ENCODE measurements around the gene UTP20. TPM values are rescaled to one million over a fixed set of nuclear protein-coding genes. Genes with fewer than 3 reads are reported as not detected.

Gene UTP20
- polyA plus RNA-seq, 1 of the 3 experiments (the other 2 are of a cell fraction), result 5.7 TPM

DNA sequence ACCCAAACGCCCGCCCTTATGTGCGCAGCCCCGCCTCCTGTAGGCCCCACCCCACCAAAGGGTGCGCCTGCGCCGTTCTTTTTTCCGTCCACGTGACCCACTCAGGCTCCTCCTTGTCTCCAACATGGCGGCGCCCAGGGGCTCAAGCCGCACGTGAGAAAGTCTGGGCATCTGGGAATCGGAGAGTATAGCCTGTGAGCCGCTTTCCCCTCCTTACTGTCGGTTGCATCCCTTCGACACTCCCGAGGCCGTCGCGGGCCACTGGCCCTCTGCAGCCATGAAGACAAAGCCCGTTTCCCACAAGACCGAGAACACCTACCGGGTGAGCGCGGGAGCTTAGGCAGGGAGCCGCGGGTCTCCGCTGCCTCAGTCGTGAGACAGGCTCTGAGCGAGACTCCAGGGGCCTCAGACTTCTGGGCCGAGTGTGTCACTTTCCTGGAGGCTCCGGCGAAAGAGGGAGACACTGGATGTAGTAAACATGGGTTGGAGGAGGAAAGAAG is at the start of gene UTP20 (continued):
- TF ChIP-seq, protein P1, sequence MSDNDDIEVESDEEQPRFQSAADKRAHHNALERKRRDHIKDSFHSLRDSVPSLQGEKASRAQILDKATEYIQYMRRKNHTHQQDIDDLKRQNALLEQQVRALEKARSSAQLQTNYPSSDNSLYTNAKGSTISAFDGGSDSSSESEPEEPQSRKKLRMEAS (IDR thresholded peaks at IDR 0.05; ENCODE audit: low read depth), result peak; percentile 100
- TF ChIP-seq NRF1 (IDR thresholded peaks at IDR 0.05; ENCODE audit: low read depth, low read length) (peak; percentile 85), RFX5 (IDR thresholded peaks at IDR 0.05; ENCODE audit: low read length) (no peak), EP300 (IDR thresholded peaks at IDR 0.05; ENCODE audit: borderline replicate concordance in 1 of 2, low read depth in 1 of 2, low read length in 1 of 2) (no peak), NFIC (IDR thresholded peaks at IDR 0.05; ENCODE audit: borderline replicate concordance) (no peak)
- TF ChIP-seq, protein P2, sequence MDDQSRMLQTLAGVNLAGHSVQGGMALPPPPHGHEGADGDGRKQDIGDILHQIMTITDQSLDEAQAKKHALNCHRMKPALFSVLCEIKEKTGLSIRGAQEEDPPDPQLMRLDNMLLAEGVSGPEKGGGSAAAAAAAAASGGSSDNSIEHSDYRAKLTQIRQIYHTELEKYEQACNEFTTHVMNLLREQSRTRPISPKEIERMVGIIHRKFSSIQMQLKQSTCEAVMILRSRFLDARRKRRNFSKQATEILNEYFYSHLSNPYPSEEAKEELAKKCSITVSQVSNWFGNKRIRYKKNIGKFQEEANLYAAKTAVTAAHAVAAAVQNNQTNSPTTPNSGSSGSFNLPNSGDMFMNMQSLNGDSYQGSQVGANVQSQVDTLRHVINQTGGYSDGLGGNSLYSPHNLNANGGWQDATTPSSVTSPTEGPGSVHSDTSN (IDR thresholded peaks at IDR 0.05), result no peak

DNA sequence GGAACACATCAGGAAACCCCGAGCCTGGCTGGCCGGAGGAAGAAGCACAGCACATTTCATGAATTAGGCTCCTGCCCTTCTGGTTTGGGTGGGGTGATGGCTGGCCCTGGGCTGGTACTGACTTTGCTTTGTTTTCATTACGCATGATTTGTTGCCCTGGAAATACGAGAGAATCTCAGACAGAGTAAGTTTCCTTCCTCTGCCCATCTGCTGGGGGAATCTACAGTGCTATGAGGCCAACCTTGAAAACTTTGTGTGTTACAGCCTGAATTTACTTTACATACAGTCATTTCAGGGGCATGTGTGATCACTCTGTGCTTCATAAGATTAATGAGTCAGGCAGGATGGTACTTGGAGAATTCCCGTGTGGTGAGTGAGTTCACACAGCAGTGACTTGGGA is 49.4 kb upstream of the UTP20 start:
- Histone ChIP-seq H3F3A (replicated peaks; ENCODE audit: insufficient read depth) (peaks cover 7% of the 10 kb centered on the region), H3K4me2 (peak overlapping the region; percentile 39; the same call in 1 of the 2 replicates), H3K27ac (ENCODE audit: low read depth in 2 of 2, low read length in 1 of 2) (peak overlapping the region in 1 of 2 experiments; percentile 88; a peak in 2 of 4 replicates), H3K36me3 (replicated peaks in 1 of 2; ENCODE audit: control insufficient read depth in 1 of 2, insufficient read depth in 2 of 2, low read length in 1 of 2) (no peaks in the 10 kb centered on the region), H2AFZ (ENCODE audit: low read depth) (peak overlapping the region; percentile 64; the same call in 1 of the 2 replicates), H3K79me2 (ENCODE audit: insufficient read depth) (no peaks in the 10 kb centered on the region), H3K4me1 (ENCODE audit: control insufficient read depth in 1 of 2, insufficient read depth in 2 of 2, low read depth in 1 of 2, low read length in 1 of 2) (no peaks in the 10 kb centered on the region; a peak in 1 of 4 replicates), H3K9me3 (no peaks in the 10 kb centered on the region), H4K20me1 (ENCODE audit: insufficient read depth) (no peaks in the 10 kb centered on the region), H3K9ac (peak overlapping the region; percentile 53), H3K9me2 (no peaks in the 10 kb centered on the region), H3K4me3 (ENCODE audit: low read depth in 2 of 2, low read length in 1 of 2) (no peak overlapping the region; a peak in 1 of 4 replicates), H3K27me3 (ENCODE audit: insufficient read depth) (no peaks in the 10 kb centered on the region)
- 4% methylated on average over 5 of the region's 5 CpGs for WGBS (ENCODE audit: low lambda C conversion rate)
- POLR2A ChIA-PET, result no interaction called here
- no peak for DNase-seq
- no peak for TF ChIP-seq POLR2AphosphoS5 (IDR thresholded peaks at IDR 0.05; ENCODE audit: low read depth, low read length)
- no peak for TF ChIP-seq TEAD4 (IDR thresholded peaks at IDR 0.05; ENCODE audit: borderline replicate concordance, insufficient read depth)
- peak; percentile 16; the same call in 1 of the 2 replicates for TF ChIP-seq RXRA (IDR thresholded peaks at IDR 0.05; ENCODE audit: borderline replicate concordance, low read depth)
- TF ChIP-seq, protein P3, sequence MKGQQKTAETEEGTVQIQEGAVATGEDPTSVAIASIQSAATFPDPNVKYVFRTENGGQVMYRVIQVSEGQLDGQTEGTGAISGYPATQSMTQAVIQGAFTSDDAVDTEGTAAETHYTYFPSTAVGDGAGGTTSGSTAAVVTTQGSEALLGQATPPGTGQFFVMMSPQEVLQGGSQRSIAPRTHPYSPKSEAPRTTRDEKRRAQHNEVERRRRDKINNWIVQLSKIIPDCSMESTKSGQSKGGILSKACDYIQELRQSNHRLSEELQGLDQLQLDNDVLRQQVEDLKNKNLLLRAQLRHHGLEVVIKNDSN (IDR thresholded peaks at IDR 0.05; ENCODE audit: borderline replicate concordance, low read depth), result no peak
- peak; percentile 59 for TF ChIP-seq TCF12 (IDR thresholded peaks at IDR 0.05)
- TF ChIP-seq CHD2 (IDR thresholded peaks at IDR 0.05; ENCODE audit: low read length, partially characterized antibody), result no peak
- TF ChIP-seq EP300 (IDR thresholded peaks at IDR 0.05; ENCODE audit: borderline replicate concordance in 1 of 2, low read depth in 1 of 2, low read length in 1 of 2), result no peak
- TF ChIP-seq JUND (IDR thresholded peaks at IDR 0.05), result peak; percentile 60
- peak; percentile 72 for TF ChIP-seq FOSL2 (IDR thresholded peaks at IDR 0.05; ENCODE audit: borderline replicate concordance, low read depth)
- no peak for TF ChIP-seq NFIC (IDR thresholded peaks at IDR 0.05; ENCODE audit: borderline replicate concordance)
- no peak for TF ChIP-seq RFX5 (IDR thresholded peaks at IDR 0.05; ENCODE audit: low read length)
- TF ChIP-seq, protein P2 (IDR thresholded peaks at IDR 0.05), result peak; percentile 66; the same call in 1 of the 2 replicates
- CTCF ChIA-PET, result no interaction called here

All from SK-N-SH (cell line).